A673 (cell line): ENCODE data around the gene RNF8.

Experiments used
- CTCF ChIP-seq: fragments of 300-800, 200-600 bp; sonication (generic); conservative IDR thresholded peaks from 2 replicates; pipeline ENCODE4 v1.5.1; 2017; ENCODE audit warnings: low read depth, mild to moderate bottlenecking, antibody characterized with exemption, low read length, moderate library complexity, mixed read lengths
- EZH2 ChIP-seq: fragments of 200-600 bp; sonication (generic); IDR thresholded peaks from 2 replicates; pipeline ENCODE4 v1.6.1; 2017; ENCODE audit warnings: borderline replicate concordance, low read depth, mild to moderate bottlenecking, mixed read lengths, antibody characterized with exemption, low read length; ENCODE audit not compliant: poor library complexity, severe bottlenecking

GRCh38 chr6:37338745-37339255 lies 15.0 kb upstream of the RNF8 start:
- TF ChIP-seq CTCF (no peak), EZH2 (no peak)
